MM.1S (cell line): Measurements from ENCODE around the gene CLMN.

Source experiments
- CTCF ChIP-seq: fragments of 300-600 bp; sonication (generic); IDR thresholded peaks from 2 replicates; pipeline ENCODE4 v1.5.1; 2016; ENCODE audit warnings: antibody characterized with exemption, low read length, mixed read lengths
- EZH2phosphoT487 ChIP-seq: fragments of 300-600 bp; sonication (generic); IDR thresholded peaks from 2 replicates; pipeline ENCODE4 v1.6.1; 2018; ENCODE audit warnings: antibody characterized with exemption, low read length

DNA sequence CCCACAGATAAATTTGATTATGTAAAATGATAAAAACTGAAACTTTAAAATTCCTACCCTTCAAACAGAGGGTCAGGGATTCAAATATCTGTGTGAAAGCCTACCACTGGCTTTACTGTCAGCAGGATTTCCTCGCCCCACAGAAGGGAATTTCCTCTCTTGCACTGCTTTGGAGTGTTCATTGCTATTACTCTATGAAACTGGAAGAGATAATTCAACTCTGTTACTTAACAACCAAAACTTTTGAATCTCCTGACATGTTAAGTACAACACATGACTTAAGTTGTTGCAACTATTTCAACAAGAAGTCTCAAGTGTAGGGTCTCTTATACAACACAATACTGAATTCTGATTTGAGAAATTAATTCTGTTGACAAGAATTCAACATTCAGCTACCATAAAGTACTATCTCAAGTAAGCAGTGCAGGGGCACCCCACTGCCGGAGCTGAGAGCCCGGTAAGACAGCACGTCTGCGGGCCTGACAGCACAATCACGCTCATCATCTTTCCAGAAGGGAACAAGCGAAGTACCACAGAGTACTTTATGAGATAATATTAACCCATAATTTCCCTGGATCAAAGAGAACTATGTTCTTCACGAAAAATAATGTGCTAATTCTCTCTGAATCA lies 185.3 kb downstream of the CLMN start:
- TF ChIP-seq CTCF (no peak), EZH2phosphoT487 (no peak)
